HG03060 (cell line): ENCODE data around the gene VMP1.

Experiments
- ATAC-seq: cut with Tn5 transposase; IDR thresholded peaks from one replicate; pipeline ENCODE4 v1.9.1; 2021; ENCODE audit warnings: low read depth, moderate number of reproducible peaks; ENCODE audit not compliant: unreplicated experiment

The VMP1 gene

DNA sequence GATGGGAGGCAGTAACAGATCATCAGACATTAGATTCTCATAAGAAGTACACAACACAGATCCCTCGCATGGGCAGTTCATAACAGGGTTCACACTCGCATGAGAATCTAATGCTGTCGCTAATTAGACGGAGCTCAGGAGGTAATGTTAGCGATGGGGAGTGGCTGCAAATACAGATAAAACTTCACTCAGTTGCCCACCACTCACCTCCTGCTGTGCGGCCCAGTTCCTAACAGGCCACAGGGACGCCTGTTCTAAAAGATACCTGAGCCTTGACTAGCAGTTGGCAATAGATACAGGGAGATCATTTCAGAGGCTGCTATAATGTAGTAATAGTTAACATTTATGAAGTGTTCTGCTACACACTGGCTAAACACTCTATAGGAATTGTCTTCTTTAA lies 5.2 kb upstream of the VMP1 start:
- no peak for ATAC-seq

DNA sequence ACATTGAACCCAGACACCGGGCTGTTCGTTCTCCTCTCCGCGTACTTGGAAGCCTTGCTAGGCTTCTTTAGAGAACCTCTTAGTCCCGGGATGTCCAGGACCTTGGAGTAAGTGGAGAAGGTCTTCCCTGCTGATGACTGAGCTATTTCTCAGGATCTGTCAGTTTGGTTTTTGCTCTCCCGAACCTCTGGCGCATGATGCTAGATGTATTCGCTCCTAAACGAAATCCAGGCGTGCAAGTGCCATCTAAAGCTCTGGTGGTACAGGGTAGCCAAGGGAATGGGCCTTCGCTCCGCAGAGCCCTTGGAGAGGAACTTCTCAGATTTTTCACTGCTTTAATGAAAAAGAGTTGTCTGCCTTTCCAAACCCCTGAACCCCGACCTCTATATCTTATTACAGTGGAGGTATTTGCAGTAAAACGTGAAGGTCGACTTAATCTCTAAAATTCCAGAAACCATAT lies 547 bp downstream of the VMP1 start:
- ATAC-seq: no peak

DNA sequence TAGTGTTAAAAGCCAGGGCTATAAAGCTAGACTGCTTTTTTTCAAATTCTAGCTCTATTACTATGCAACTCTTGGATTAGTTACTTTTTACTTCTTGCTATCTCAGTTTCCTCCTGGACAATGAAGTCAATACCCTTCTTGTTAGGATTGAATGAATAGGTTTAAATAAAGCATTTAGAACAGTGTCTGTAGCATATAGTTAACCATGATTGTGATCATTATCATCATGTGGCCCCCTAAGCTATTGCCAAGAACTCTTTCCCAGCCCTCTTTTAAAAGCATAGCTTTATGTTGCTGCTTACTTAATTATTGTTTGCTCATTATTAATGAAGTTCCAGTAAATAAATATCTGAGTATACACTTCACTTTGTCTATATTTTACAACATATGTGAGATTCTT lies 4.5 kb downstream of the VMP1 start:
- no peak for ATAC-seq

DNA sequence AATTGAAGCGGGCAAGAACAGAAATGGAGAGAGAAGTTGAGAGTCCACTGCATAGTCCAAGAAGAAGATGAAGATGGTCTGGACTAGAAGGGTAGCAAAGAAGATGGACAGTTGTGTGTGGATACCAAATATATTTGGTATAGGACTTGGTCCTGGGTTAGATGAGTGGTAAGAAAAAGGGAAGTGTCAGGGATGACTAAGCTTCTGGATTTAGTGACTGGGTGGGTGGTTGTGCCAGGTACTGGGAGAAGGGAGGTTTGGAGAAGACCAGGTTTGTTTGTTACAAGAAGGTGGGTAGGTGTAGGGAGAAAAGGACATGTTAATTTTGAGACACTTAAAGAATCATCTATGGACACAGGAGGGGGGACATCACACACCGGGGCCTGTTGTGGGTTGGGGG lies 5.4 kb downstream of the VMP1 start:
- ATAC-seq: no peak

DNA sequence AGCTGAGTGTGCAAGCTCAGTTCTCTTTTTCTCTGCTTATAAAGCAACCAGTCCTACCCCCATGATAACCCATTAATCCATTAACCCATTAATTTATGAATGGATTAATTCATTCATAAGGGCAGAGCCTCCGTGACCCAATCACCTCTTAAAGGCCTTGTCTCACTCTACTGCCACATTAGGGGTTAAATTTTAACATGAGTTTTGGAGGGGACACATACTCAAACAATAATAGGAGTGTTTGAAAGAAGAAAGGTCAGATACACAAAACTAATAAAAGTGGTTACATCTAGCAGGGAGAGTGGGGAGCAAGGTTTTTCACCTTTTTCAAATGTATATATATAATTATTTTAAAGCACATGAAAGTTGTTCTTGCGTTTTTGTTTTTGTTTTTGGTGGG lies 6.8 kb downstream of the VMP1 start:
- no peak for ATAC-seq

DNA sequence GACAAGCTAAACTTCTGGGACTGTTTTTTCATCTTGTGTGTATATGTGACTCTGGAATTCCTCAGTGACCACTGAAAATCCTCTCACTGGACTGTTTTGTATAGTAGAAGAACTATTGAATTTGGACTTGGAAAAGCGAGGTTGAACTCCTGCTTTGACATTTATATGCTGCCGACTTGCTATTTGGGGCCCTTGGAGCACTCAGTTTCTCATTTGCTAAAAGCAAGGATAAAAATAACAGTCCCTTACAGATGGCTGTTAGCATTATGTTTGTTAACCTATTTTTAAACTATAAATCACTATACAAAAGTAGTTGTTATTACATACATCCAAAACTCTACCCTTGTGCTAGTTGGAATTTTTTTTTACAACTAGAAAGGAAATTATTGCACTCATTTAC lies 9.0 kb downstream of the VMP1 start:
- ATAC-seq: no peak

DNA sequence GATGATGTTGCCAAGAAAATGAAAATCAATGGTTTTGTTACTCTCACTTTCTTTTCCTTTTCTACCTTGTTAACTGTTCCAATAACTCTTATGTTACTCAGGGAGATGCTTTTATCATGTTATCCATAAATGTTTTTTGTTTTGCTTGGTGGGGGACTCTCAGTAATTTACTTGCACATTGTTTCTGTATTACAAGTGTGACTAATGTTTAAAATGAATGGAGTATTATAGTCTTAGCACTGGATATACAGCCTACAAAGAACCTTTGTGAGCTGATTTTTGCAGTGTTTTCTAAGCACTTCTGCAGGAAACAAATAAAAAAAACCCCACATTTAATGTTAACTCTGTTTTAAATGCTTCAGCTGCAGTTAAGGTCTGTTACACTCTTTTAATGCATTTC lies 12.1 kb downstream of the VMP1 start:
- ATAC-seq: no peak

DNA sequence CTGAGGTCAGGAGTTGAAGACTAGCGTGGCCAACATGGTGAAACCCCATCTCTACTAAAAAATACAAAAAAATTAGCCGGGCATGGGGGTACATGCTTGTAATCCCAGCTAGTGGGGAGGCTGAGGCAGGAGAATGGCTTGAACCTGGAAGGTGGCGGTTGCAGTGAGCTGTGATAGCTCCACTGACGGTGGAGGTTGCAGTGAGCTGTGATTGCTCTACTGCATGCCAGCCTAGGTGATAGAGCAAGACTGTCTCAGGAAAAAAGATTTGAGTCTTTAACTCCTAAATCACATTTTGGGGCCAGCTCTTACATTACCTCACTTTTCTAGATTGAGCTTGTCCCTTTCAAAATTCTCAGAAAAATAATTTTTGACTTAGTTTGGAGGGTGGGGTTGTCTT lies 15.2 kb downstream of the VMP1 start:
- no peak for ATAC-seq

DNA sequence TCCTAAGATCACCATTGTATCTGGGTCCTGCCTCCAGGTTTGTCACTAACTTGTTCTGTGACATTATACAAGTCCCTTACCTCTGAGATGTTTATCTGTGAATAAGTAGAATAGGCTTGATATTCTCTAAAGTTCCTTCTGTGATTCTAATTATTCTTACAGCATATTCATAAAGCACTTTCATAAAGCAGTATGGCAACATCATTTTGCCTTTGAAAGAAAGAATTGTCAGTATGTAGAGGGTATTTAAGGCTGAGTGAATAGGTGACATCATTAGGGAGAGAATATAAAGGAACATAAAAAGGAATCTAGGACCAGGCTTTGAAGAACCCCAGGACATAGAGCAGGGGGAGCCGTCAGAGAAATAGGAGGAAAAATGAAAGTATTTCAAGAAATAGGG lies 15.6 kb downstream of the VMP1 start:
- ATAC-seq: no peak

DNA sequence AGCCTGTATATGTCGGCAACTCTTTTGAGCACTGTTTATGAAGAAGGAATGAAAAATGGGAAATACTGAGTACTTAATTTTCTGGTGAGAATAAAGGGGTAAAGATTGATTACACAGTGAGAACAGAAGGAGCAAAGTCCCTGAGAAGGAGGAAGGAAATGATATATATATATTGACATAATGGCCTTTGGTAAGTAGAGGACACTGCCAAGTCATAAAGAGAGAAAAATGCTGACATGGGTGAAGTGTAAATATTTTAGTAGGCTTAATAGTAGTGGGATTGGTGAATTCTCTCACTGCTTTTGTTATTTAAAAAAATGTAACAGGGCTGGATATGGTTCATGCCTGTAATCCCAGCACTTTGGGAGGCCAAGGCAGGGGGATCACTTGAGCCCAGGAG lies 16.2 kb downstream of the VMP1 start:
- ATAC-seq: no peak

DNA sequence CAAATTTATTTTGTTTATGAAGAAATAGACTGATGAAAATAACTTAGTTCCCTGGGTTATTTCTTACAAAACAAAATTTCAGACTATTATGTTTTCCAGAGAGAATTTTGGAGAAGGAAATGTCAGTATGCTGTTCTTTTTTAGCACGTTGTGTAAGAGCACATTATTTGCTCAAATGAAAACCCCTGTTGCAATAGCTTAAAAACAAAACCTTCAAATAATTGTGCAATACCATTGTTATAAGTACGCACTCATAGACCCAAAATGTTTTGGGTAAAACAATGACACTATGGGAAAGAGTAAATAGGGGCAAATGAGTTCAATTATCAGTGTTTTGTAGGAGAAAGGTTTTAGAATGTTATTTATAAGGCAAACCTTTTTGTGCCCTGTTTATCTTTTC lies 18.2 kb downstream of the VMP1 start:
- ATAC-seq: no peak

DNA sequence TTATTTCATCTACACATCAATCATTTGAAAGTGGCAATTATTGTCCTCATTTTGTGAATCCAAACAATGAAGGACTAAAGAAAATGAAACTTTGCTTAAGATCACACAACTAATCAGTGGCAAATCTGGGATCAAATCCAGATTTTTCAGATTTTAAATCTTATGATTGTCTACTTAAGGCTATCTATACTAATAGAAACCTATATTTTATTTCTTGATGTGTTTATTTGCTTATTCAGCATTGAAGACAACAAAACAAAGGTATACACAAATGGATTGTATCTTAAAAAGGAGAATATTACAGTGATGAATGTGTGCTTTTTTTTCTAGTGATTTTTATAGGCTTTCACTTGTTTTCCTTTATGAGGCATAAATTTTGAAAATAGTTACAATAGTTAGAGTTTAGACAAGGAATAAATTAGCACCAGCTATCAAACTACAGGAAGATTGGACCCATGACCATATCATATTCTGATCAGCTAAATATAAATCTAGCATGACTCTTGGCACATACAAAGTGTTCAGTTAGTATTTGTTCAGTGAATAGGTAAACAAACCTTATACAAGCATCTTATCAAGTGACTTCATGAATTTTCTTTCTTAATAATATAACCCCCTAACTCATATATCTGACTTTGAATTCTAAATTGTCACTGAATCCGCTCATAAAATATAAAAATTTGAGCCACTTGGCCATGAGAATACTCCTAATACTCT lies 20.5 kb downstream of the VMP1 start:
- no peak for ATAC-seq

DNA sequence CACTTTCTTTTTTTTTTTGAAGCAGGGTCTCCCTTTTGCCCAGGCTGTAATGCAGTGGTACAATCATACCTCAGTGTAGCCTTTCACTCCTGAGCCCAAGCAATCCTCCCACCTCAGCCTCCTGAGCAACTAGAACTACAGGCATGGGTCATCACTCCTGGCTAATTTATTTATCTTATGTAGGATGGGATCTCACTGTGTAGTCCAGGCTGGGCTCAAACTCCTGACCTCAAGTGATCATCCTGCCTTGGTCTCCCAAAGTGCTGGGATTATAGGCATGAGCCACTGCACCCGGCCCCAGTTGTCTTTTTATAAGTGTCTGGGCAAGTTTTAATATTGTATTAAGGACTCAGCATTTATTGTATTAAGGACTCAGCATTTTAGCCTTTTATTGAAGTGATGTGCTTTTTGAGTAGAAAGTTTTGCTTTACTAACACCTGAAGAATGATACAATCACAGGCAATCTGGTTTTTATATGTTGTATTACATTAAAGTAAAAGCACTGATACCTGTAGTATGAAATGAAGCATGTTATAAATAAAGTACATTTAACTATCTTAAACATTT lies 22.9 kb downstream of the VMP1 start:
- ATAC-seq: no peak

DNA sequence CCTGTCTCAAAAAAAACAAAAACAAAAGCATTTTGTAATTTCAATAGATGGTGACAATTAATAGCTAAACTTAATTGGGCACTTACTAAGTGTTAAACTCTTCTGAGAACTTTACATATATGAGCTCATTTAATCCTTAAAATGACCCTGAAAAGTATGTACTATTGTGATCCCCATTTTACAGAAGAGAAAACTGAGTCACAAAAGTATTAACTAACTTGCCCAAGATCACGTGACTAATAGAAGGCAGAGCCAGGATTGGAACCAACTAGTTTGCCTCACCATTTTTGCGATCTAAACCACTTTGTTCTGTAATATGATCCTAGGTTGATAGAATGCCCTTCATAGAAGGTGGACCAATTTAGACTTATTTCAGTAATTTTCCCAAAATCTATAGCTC lies 26.2 kb downstream of the VMP1 start:
- no peak for ATAC-seq

DNA sequence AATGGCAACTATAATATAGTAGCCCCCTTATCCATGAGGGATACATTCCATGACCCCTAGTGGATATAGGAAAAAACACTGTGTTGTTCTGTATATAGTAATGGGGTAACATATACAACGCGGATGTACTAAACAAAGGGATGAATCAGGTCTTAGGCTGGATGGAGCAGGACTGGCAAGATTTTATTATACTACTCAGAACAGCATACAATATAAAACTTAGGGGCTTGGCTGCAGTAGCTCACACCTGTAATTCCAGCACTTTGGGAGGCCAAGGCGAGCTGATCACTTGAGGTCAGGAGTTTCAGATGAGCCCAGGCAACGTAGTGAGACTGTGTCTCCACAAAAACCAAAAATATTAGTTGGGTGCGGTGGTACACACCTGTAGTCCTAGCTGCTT lies 26.8 kb downstream of the VMP1 start:
- no peak for ATAC-seq

DNA sequence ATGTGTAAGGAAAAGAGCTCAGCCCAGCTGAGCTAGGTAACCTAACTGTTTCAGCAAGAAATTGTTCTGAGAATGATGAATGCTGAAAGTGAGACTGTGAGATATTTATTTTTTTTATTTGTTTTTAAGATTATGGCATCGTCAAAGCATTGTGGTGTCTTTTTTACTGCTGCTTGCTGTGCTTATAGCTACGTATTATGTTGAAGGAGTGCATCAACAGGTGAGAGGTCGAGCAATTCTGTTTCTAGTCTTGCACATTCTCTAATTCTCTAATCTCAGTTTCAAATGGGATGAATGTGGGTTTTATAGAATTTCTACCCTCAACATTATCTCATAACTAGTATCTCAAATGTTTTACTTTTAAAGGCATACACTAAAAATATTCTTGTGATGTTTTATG lies 29.9 kb downstream of the VMP1 start:
- ATAC-seq: no peak

DNA sequence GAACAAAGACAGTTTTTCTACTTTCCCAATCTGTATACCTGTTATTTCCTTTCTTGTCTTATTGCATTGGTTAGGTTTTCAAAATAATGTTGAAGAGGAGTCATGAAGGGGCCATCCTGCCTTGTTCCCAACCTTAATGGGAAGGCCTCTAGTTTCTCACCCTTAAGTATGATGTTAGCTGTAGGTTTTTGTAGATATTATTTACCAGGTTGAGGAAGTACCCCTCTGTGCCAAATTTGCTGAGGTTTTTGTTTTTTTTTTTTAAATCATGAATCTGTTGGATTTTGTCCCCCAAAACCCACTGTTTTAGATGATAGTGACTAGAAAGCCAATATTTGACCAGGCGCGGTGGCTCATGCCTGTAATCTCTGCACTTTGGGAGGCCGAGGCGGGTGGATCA lies 36.4 kb downstream of the VMP1 start:
- no peak for ATAC-seq

DNA sequence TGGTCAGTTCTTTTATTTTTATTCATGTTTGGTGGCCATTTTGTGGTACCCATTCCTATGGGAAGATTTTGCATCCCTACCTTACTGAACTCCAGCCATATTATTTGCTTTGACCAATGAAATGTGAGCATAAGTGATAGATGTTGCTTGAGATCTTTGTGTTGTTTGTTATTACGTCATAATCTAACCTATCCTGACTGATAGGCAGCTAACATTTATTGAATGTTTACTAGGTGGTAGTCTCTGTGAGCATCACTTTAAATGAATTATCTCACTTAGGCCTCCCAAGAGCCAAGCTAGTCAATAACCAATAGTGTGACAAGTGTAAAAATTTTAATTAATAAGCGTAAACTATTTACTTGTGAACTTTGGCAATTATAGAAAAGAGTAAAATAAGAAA lies 37.6 kb downstream of the VMP1 start:
- ATAC-seq: no peak

DNA sequence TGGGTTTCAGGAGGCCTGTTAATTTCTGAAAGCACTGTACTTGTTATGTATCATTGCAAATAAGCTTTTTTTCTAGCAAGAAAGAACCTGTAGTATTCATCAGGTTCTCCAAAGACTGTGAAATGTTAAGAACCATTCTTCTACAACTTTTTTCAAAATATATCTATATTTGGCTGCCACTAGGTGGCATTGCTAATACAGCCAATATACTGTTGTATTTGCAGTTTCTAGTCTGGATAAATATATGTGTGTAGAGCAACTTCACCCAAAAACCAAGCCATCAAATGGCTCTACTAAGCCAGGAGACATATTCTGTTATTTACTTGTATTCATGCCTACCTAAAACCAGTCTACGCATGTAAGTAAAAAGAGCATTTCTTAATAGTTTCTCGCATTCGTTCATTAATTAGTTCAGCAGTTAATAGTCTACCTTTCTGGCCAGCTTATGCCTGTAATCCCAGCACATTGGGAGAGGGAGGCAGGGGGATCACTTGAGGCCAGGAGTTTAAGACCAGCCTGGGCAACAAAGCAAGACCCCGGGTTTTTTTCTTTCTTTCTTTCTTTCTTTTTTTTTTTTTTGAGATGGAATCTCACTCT lies 39.5 kb downstream of the VMP1 start:
- ATAC-seq: no peak

DNA sequence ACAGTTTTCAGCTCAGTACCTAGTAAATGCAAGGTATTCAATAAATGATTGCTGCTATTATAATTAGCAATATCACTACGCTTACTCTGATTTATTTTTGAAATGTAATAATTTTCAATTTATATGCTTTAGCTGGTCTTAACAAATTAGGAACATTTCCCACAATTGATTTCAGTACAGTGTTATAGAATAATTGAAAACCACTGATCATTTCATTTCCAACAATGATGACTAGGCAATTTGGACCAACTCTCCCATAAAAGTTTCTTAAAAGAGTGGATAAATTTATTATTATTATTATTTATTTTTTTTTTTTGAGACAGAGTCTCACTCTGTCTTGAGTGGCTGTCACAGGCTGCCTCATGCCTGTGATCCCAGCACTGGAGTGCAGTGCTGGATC lies 41.1 kb downstream of the VMP1 start:
- no peak for ATAC-seq

DNA sequence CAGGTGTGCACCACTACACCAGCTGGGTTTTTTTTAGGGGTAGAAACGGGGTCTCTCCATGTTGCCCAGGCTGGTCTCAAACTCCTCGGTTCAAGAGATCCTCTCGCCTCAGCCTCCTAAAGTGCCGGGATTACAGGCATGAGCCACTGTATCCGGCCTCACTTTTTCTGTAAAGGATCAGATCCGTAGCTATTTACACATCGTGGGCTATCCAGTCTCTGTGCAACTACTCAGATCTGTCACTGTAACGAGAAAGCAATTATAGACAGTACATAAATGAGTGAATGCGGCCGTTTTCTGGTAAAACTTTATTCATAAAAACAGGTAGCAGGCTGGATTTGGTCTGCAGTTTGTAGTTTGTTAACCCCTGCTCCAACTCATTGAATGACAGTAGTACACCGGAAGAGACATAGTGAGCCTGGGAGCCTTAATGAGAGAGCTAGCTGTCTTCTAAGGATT lies 44.5 kb downstream of the VMP1 start:
- no peak for ATAC-seq

DNA sequence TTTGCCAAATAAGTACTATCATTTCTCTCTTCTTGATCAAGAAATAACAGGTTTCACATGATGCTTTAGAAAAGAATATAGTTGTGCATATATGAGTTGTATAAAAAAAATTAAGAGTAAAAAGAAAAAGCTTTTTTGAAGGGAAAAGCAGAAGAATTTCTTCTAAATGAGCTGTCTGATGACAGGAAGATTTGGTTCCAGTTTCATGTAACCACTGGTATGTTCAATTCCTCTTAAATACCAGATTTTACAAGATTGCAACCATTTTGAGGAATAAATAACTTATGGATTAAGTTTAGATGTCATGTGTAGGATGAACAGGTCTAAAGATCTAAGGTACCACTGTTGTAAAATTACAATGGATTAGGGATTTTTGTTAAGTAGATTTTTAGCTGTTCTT lies 45.0 kb downstream of the VMP1 start:
- ATAC-seq: no peak
